Panc1 (cell line): ENCODE data around the gene FAM131A. TPM values are rescaled to one million over a fixed set of nuclear protein-coding genes. Genes with fewer than 3 reads are reported as not detected.

Experiments used
- ATAC-seq: fragments of 200-7000 bp; cut with Tn5 transposase; 2 replicates; pipeline ENCODE4 v1.9.1; 2020; ENCODE audit warnings: mild to moderate bottlenecking, moderate library complexity
- BruUV-seq: library from RNA; stranded (reverse); fragments of 400-500 nt; replicated peaks from 2 replicates; lab custom pipeline; 2021; lab: Mats Ljungman, UMichigan
- CTCF ChIA-PET: fragments of 300-600 bp; sonication (Branson Sonifier 250); formaldehyde crosslinking; loops from one replicate; lab custom pipeline; 2022; ENCODE audit warnings: antibody characterized with exemption; lab: Charles Lee
- POLR2A ChIA-PET: fragments of 300-600 bp; sonication (Branson Sonifier 250); formaldehyde crosslinking; loops from one replicate; lab custom pipeline; 2022; ENCODE audit warnings: antibody characterized with exemption; lab: Charles Lee
- DNase-seq: peaks from one replicate; pipeline ENCODE4 v3.0.0-alpha.2; 2010; ENCODE audit warnings: low read depth, low spot score
- H3K27ac ChIP-seq: 2 replicates; pipeline ENCODE4 v1.5.1; 2011; ENCODE audit warnings: mild to moderate bottlenecking, low read length, inconsistent platforms
- H3K27me3 ChIP-seq: fragments of 200-500 bp; sonication (Bioruptor generic); 2 replicates; pipeline ENCODE4 v1.6.0; 2014; ENCODE audit warnings: low read length, inconsistent platforms; ENCODE audit not compliant: control insufficient read depth, insufficient read depth
- H3K36me3 ChIP-seq: fragments of 200-500 bp; sonication (Bioruptor generic); 2 replicates; pipeline ENCODE4 v1.5.1; 2014; ENCODE audit warnings: inconsistent platforms, mild to moderate bottlenecking, low read length, moderate library complexity; ENCODE audit not compliant: control insufficient read depth, insufficient read depth
- H3K4me1 ChIP-seq: 2 replicates; pipeline ENCODE4 v1.5.1; 2011; ENCODE audit warnings: inconsistent platforms, mild to moderate bottlenecking, low read length, moderate library complexity; ENCODE audit not compliant: control insufficient read depth, insufficient read depth
- H3K4me3 ChIP-seq, 2 experiments: 2 replicates each; pipeline ENCODE4 v1.5.1; 2011 to 2012; ENCODE audit warnings: low read depth in 2 of 2, low read length in 2 of 2, mild to moderate bottlenecking in 2 of 2, inconsistent platforms in 1 of 2, moderate library complexity in 1 of 2
- H3K9me3 ChIP-seq: fragments of 200-500 bp; sonication (Bioruptor generic); 2 replicates; pipeline ENCODE4 v1.5.1; 2014; ENCODE audit warnings: low read depth, mild to moderate bottlenecking, inconsistent platforms, low read length, moderate library complexity; ENCODE audit not compliant: control insufficient read depth, insufficient read depth
- CTCF ChIP-seq: fragments of 450-650 bp; IDR thresholded peaks from 2 replicates; pipeline ENCODE4 v1.5.1; 2017; ENCODE audit warnings: mild to moderate bottlenecking
- POLR2AphosphoS5 ChIP-seq: IDR thresholded peaks from 2 replicates; pipeline ENCODE4 v1.6.1; 2012; ENCODE audit warnings: mild to moderate bottlenecking, low read depth, low read length, moderate library complexity
- REST ChIP-seq, 2 experiments: IDR thresholded peaks; 2 replicates each; pipeline ENCODE4 v1.6.1; 2011 to 2012; ENCODE audit warnings: low read depth in 2 of 2, control low read depth in 1 of 2, low read length in 1 of 2, mild to moderate bottlenecking in 1 of 2, moderate library complexity in 1 of 2; ENCODE audit not compliant: insufficient read depth in 1 of 2
- SIN3A ChIP-seq: IDR thresholded peaks from 2 replicates; pipeline ENCODE4 v1.6.1; 2012; ENCODE audit warnings: low read depth, mild to moderate bottlenecking, low read length, moderate library complexity, borderline replicate concordance; ENCODE audit not compliant: insufficient read depth
- TCF7L2 ChIP-seq: IDR thresholded peaks from 2 replicates; pipeline ENCODE4 v1.6.1; 2011; ENCODE audit warnings: mild to moderate bottlenecking, low read depth, low read length, inconsistent platforms
- in situ Hi-C: cut with HindIII; loops from 2 replicates; pipeline ENCODE4 v1.10.0; 2016; ENCODE audit warnings: low sequenced_read_pairs, low pct_unique_long_range_greater_than_20kb
- intact Hi-C: fragments of 100-400 bp; cut with micrococcal nuclease; formaldehyde crosslinking; loops from one replicate; pipeline ENCODE4 v1.10.0; 2022; ENCODE audit not compliant: unreplicated experiment
- total RNA-seq: library from RNA; stranded (reverse); gene quantifications from one replicate; pipeline ENCODE4 v1.2.1, GENCODE V29; 2021; ENCODE audit not compliant: unreplicated experiment

Gene FAM131A
- total RNA-seq, 1 experiment from 2014 or later: 30.1 TPM

- peak; percentile 11; the same call in 1 of the 2 replicates for ATAC-seq
- H3K27ac ChIP-seq: peak overlapping the region; percentile 92
- no peaks in the 10 kb centered on the region for H3K27me3 ChIP-seq
- in situ Hi-C loops (no loop called here), intact Hi-C loops (no loop called here)
- H3K9me3 ChIP-seq: no peaks in the 10 kb centered on the region
- BruUV-seq: no TSS peak
- POLR2A ChIA-PET: no interaction called here
- H3K4me3 ChIP-seq: peak overlapping the region; percentile 53 to 80
- CTCF ChIA-PET: interaction anchor here (0.9 kb wide), 1 partner anchor 17 kb away, joined by 3 read pairs; no protein-coding TSS in a partner anchor
- peaks cover 49% of the 10 kb centered on the region for H3K4me1 ChIP-seq
- TF ChIP-seq REST (IDR thresholded peaks at IDR 0.05; ENCODE audit: insufficient read depth in 1 of 2, low read depth in 2 of 2, low read length in 1 of 2): no peak
- TF ChIP-seq SIN3A: 0 out of 2 replicates have a peak, but pooled peaks have one; percentile 35
- TF ChIP-seq TCF7L2: no peak
- TF ChIP-seq CTCF: no peak
- no peak for TF ChIP-seq POLR2AphosphoS5
- H3K36me3 ChIP-seq: 0 out of 2 replicates have a peak, but pooled peaks cover 3% of the 10 kb centered on the region
- DNase-seq: no peak
These were observed 627 bp upstream of the FAM131A start for GRCh38 chr3:184336547-184337398.

GRCh38 chr3:184337981-184338380, 581 bp downstream of the FAM131A start:
- intact Hi-C loops: no loop called here
- BruUV-seq: no TSS peak
- no peak overlapping the region for H3K27ac ChIP-seq
- no peak for DNase-seq
- ChIA-PET CTCF (no interaction called here), POLR2A (interaction anchor here (0.6 kb wide), 1 partner anchor 130 kb away, joined by 4 read pairs; no protein-coding TSS in a partner anchor)
- H3K27me3 ChIP-seq: no peaks in the 10 kb centered on the region
- no peak overlapping the region for H3K4me3 ChIP-seq
- TF ChIP-seq SIN3A (no peak), CTCF (no peak), TCF7L2 (no peak), POLR2AphosphoS5 (no peak), REST (IDR thresholded peaks at IDR 0.05; ENCODE audit: insufficient read depth in 1 of 2, low read depth in 2 of 2, low read length in 1 of 2) (no peak)
- H3K9me3 ChIP-seq: no peaks in the 10 kb centered on the region
- in situ Hi-C loops: no loop called here
- ATAC-seq: no peak
- no peaks in the 10 kb centered on the region; the same call in 1 of the 2 replicates for H3K36me3 ChIP-seq
- H3K4me1 ChIP-seq: peaks cover 37% of the 10 kb centered on the region
